K562 (cell line): ENCODE measurements around the gene CCL16. TPM values are rescaled to one million over a fixed set of nuclear protein-coding genes. Genes with fewer than 3 reads are reported as not detected.

ENCODE experiments used
- ATAC-seq: fragments of 200-7000 bp; cut with Tn5 transposase; 3 replicates; pipeline ENCODE4 v1.9.1; 2020; ENCODE audit warnings: moderate library complexity
- BruUV-seq: library from RNA; stranded (reverse); fragments of 400-500 nt; replicated peaks from 2 replicates; lab custom pipeline; 2021; lab: Mats Ljungman, UMichigan
- CTCF ChIA-PET: fragments of 300-600 bp; formaldehyde crosslinking; extraction: SDS; loops from one replicate; lab custom pipeline; 2021; ENCODE audit warnings: low intra/inter-chr PET ratio; lab: Yijun Ruan, JAX
- POLR2A ChIA-PET: fragments of 300-600, 350-650 bp; sonication (Branson Sonifier 250); formaldehyde crosslinking; extraction: SDS; loops from one replicate; lab custom pipeline; 2021; ENCODE audit warnings: antibody characterized with exemption, inconsistent platforms; lab: Yijun Ruan, JAX
- DNase-seq, 4 experiments: peaks; one replicate each; pipeline versions ENCODE4 v3.0.0 to v3.0.0-alpha.2; 2011 to 2018; ENCODE audit warnings: low spot score in 3 of 4, mixed read lengths in 3 of 4; ENCODE audit errors: extremely low read depth in 1 of 4
- FAIRE-seq: peaks from 2 replicates; lab custom pipeline; 2011; peaks lifted over from hg19 to GRCh38; lab: Jason Lieb, UNC
- H2AFZ ChIP-seq: 2 replicates; pipeline ENCODE4 v1.6.0; 2011; ENCODE audit warnings: low read depth, low read length, control low read depth, inconsistent platforms
- H3K27ac ChIP-seq: fragments of 200-600 bp; 3 replicates; pipeline ENCODE4 v1.8.0; 2011; ENCODE audit warnings: low read depth, mild to moderate bottlenecking, control low read depth, inconsistent platforms, low read length, moderate library complexity, mixed read lengths; ENCODE audit errors: extremely low read depth
- H3K27me3 ChIP-seq, 2 experiments: fragments of 300-600 bp in 1 of 2; 2 replicates in 1 of 2; 3 replicates in 1 of 2; pipeline versions ENCODE4 v1.6.0 to v1.8.0; 2011; ENCODE audit warnings: inconsistent platforms in 2 of 2, low read length in 2 of 2, mild to moderate bottlenecking in 1 of 2, mixed read lengths in 1 of 2, moderate library complexity in 1 of 2; ENCODE audit not compliant: control insufficient read depth in 2 of 2, insufficient read depth in 2 of 2
- H3K36me3 ChIP-seq: fragments of 300-600 bp; 3 replicates; pipeline ENCODE4 v1.8.0; 2011; ENCODE audit warnings: mild to moderate bottlenecking, low read length, inconsistent platforms; ENCODE audit not compliant: control insufficient read depth, insufficient read depth
- H3K4me1 ChIP-seq, 2 experiments: fragments of 200-600 bp in 1 of 2; replicated peaks in 1 of 2; 2 replicates in 1 of 2; 3 replicates in 1 of 2; pipeline versions ENCODE4 v1.5.1 to v1.8.0; 2011; ENCODE audit warnings: inconsistent platforms in 2 of 2, low read length in 2 of 2, mild to moderate bottlenecking in 1 of 2, mixed read lengths in 1 of 2, moderate library complexity in 1 of 2; ENCODE audit not compliant: control insufficient read depth in 2 of 2, insufficient read depth in 2 of 2
- H3K4me2 ChIP-seq: 2 replicates; pipeline ENCODE4 v1.6.1; 2011; ENCODE audit warnings: low read length, control low read depth, inconsistent platforms, mixed read lengths; ENCODE audit not compliant: insufficient read depth
- H3K4me3 ChIP-seq: fragments of 200-600 bp; sonication (generic), shearing (Covaris generic); 2 replicates; pipeline ENCODE4 v1.5.1; 2016; ENCODE audit warnings: control low read depth, inconsistent platforms
- H3K79me2 ChIP-seq: fragments of 200-600 bp; 3 replicates; pipeline ENCODE4 v1.8.0; 2011; ENCODE audit warnings: low read length, inconsistent platforms; ENCODE audit not compliant: control insufficient read depth, insufficient read depth
- H3K9ac ChIP-seq, 2 experiments: 2 replicates each; pipeline versions ENCODE4 v1.6.0 to v1.6.1; 2011; ENCODE audit warnings: low read depth in 2 of 2, low read length in 2 of 2, control low read depth in 1 of 2, inconsistent platforms in 1 of 2, mild to moderate bottlenecking in 1 of 2, mixed read lengths in 1 of 2; ENCODE audit not compliant: insufficient read depth in 1 of 2
- H3K9me1 ChIP-seq: one replicate; pipeline ENCODE4 v1.6.0; 2011; ENCODE audit warnings: inconsistent platforms, mild to moderate bottlenecking, low read length, moderate library complexity; ENCODE audit not compliant: control insufficient read depth, insufficient read depth
- H3K9me3 ChIP-seq: replicated peaks from 2 replicates; pipeline ENCODE4 v1.5.1; 2011; ENCODE audit warnings: low read depth, low read length, inconsistent platforms; ENCODE audit not compliant: control insufficient read depth, insufficient read depth
- H4K20me1 ChIP-seq: replicated peaks from 2 replicates; pipeline ENCODE4 v1.6.1; 2011; ENCODE audit warnings: low read length, inconsistent platforms, mixed read lengths; ENCODE audit not compliant: control insufficient read depth, insufficient read depth
- C11orf30 ChIP-seq: fragments of 450-650 bp; IDR thresholded peaks from 2 replicates; pipeline ENCODE4 v1.6.1; 2016; ENCODE audit warnings: low read depth, mild to moderate bottlenecking
- CTCFL ChIP-seq: IDR thresholded peaks from 2 replicates; pipeline ENCODE4 v1.6.1; 2011; ENCODE audit warnings: borderline replicate concordance, low read depth, mild to moderate bottlenecking, moderate library complexity, low read length; ENCODE audit not compliant: insufficient read depth, poor library complexity, severe bottlenecking
- LARP7 ChIP-seq: fragments of 450-650 bp; IDR thresholded peaks from 2 replicates; pipeline ENCODE4 v1.6.1; 2016
- PREB ChIP-seq: sonication (generic); formaldehyde crosslinking; IDR thresholded peaks from 2 replicates; pipeline ENCODE4 v1.8.1; 2023; ENCODE audit warnings: mild to moderate bottlenecking, missing genetic modification reagents
- ZNF217 ChIP-seq: sonication (generic); formaldehyde crosslinking; IDR thresholded peaks from 2 replicates; pipeline ENCODE4 v1.8.0; 2022; ENCODE audit warnings: mild to moderate bottlenecking, missing genetic modification reagents
- WGBS: fragments of 100-300 bp; shearing (Covaris generic); methylation state at CpG from one replicate; pipeline ENCODE4 v1.1.6; 2016; ENCODE audit warnings: low coverage, mixed read lengths; ENCODE audit not compliant: insufficient coverage; ENCODE audit errors: missing lambda C conversion rate; 5-methylcytosine and 5-hydroxymethylcytosine counted together
- in situ Hi-C: fragments of 300-500 bp; cut with MboI; formaldehyde crosslinking; loops from 4 replicates; pipeline ENCODE4 v1.15.0; 2018; ENCODE audit warnings: inconsistent platforms, mixed read lengths
- intact Hi-C: fragments of 100-400 bp; cut with micrococcal nuclease; formaldehyde crosslinking; loops from 2 replicates; pipeline ENCODE4 v1.14.2; 2022
- polyA plus RNA-seq, 8 experiments: library from polyadenylated mRNA; depleted of rRNA in 4 of 8; stranded (reverse) in 5 of 8; unstranded in 3 of 8; fragments of >200 nt; fragmentation: Nextera tagmentation in 2 of 8; fragmentation: Illumina TruSeq in 1 of 8; extraction: Ambion mirVana in 2 of 8; extraction: Trizol in 1 of 8; gene quantifications; 2 replicates each; pipeline versions ENCODE4 v1.2.1 to v1.2.3, GENCODE V29; 2011 to 2014; ENCODE audit warnings: inconsistent platforms in 1 of 8, missing spikeins in 1 of 8
- total RNA-seq, 7 experiments: library from RNA; depleted of rRNA in 6 of 7; stranded (reverse); fragments of >200 nt in 6 of 7; fragmentation: Illumina TruSeq in 2 of 7; extraction: Trizol in 2 of 7; gene quantifications; 2 replicates each; pipeline versions ENCODE4 v1.2.1 to v1.2.3, GENCODE V29; 2011 to 2021; ENCODE audit warnings: low replicate concordance in 1 of 7
- TF ChIP-seq, protein P1 (sequence below): sonication (generic); formaldehyde crosslinking; IDR thresholded peaks from 2 replicates; pipeline ENCODE4 v1.8.0; 2022; ENCODE audit warnings: mild to moderate bottlenecking, missing genetic modification reagents
- TF ChIP-seq, protein P2 (sequence below), 2 experiments: fragments of 450-650 bp in 1 of 2; IDR thresholded peaks; 2 replicates each; pipeline ENCODE4 v1.6.1; 2011 to 2017; ENCODE audit warnings: low read depth in 2 of 2, antibody characterized with exemption in 1 of 2, borderline replicate concordance in 1 of 2, low read length in 1 of 2, mild to moderate bottlenecking in 1 of 2, mixed read lengths in 1 of 2; ENCODE audit not compliant: control insufficient read depth in 1 of 2

The CCL16 gene
- total and polyA plus RNA-seq, 9 of the 15 experiments (the other 6 are each of a cell fraction or from before 2014, with no cell fraction given): not detected

- Histone ChIP-seq H3K4me1 (no peaks in the 10 kb centered on the region), H4K20me1 (no peaks in the 10 kb centered on the region), H3K27ac (no peak overlapping the region), H3K9me1 (no peaks in the 10 kb centered on the region), H3K79me2 (no peaks in the 10 kb centered on the region), H2AFZ (no peak overlapping the region), H3K4me2 (no peak overlapping the region), H3K27me3 (no peaks in the 10 kb centered on the region; a peak in 1 of 5 replicates), H3K4me3 (no peak overlapping the region), H3K36me3 (no peaks in the 10 kb centered on the region)
- WGBS: 0% methylated on average over 2 of the region's 2 CpGs
- FAIRE-seq (no peak), DNase-seq (no peak)
- intact Hi-C loops: no loop called here
- CTCF ChIA-PET: no interaction called here
- no TSS peak for BruUV-seq
- TF ChIP-seq C11orf30: 0 out of 2 replicates have a peak, but pooled peaks have one; percentile 6
- TF ChIP-seq PREB (CRISPR knock-in tag): no peak
- TF ChIP-seq, all 486 proteins: peak for 1
- in situ Hi-C loops: no loop called here
- POLR2A ChIA-PET: no interaction called here
- ATAC-seq: no peak
- H3K9ac ChIP-seq: no peak overlapping the region
- no peaks in the 10 kb centered on the region for H3K9me3 ChIP-seq
Observed at GRCh38 chr17:35991075-35991474, 9.8 kb upstream of the CCL16 start.

DNA sequence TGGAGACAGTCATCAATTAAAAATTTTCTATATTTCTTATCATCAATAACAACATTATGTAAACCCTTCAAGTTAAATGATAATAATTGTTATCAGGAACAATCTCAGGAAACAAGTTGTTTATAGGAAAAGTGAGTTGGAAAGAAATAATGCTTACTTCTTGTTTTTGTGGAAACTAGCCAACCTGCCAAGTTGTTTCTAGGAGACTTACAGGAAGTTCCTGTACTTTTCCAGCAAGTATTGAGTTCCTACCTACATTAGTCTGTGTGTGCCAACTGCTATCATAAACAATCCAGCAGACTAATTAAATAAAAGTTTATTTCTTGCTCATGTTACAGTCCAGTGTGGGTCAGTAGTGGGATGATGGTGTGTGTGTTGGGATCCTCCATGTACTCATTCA lies 6.9 kb upstream of the CCL16 start:
- H3K36me3 ChIP-seq: no peaks in the 10 kb centered on the region
- H3K27me3 ChIP-seq: peaks cover 0 to 13% of the 10 kb centered on the region in 2 experiments; a peak in 2 of 5 replicates
- ATAC-seq (no peak), FAIRE-seq (no peak), DNase-seq (no peak)
- no peaks in the 10 kb centered on the region for H4K20me1 ChIP-seq
- H3K9me1 ChIP-seq: no peaks in the 10 kb centered on the region
- ChIA-PET POLR2A (no interaction called here), CTCF (no interaction called here)
- intact Hi-C loops: no loop called here
- H2AFZ ChIP-seq: no peak overlapping the region
- H3K9me3 ChIP-seq: no peaks in the 10 kb centered on the region
- H3K79me2 ChIP-seq: no peaks in the 10 kb centered on the region
- H3K27ac ChIP-seq: no peak overlapping the region
- no peaks in the 10 kb centered on the region for H3K4me1 ChIP-seq
- no peak overlapping the region for H3K4me2 ChIP-seq
- in situ Hi-C loops: no loop called here
- H3K4me3 ChIP-seq: no peak overlapping the region
- no peak overlapping the region for H3K9ac ChIP-seq
- no TSS peak for BruUV-seq
- TF ChIP-seq ZNF217 (CRISPR knock-in tag): no peak
- TF ChIP-seq, protein P1, sequence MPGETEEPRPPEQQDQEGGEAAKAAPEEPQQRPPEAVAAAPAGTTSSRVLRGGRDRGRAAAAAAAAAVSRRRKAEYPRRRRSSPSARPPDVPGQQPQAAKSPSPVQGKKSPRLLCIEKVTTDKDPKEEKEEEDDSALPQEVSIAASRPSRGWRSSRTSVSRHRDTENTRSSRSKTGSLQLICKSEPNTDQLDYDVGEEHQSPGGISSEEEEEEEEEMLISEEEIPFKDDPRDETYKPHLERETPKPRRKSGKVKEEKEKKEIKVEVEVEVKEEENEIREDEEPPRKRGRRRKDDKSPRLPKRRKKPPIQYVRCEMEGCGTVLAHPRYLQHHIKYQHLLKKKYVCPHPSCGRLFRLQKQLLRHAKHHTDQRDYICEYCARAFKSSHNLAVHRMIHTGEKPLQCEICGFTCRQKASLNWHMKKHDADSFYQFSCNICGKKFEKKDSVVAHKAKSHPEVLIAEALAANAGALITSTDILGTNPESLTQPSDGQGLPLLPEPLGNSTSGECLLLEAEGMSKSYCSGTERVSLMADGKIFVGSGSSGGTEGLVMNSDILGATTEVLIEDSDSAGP (CRISPR knock-in tag): no peak
- TF ChIP-seq, protein P2, sequence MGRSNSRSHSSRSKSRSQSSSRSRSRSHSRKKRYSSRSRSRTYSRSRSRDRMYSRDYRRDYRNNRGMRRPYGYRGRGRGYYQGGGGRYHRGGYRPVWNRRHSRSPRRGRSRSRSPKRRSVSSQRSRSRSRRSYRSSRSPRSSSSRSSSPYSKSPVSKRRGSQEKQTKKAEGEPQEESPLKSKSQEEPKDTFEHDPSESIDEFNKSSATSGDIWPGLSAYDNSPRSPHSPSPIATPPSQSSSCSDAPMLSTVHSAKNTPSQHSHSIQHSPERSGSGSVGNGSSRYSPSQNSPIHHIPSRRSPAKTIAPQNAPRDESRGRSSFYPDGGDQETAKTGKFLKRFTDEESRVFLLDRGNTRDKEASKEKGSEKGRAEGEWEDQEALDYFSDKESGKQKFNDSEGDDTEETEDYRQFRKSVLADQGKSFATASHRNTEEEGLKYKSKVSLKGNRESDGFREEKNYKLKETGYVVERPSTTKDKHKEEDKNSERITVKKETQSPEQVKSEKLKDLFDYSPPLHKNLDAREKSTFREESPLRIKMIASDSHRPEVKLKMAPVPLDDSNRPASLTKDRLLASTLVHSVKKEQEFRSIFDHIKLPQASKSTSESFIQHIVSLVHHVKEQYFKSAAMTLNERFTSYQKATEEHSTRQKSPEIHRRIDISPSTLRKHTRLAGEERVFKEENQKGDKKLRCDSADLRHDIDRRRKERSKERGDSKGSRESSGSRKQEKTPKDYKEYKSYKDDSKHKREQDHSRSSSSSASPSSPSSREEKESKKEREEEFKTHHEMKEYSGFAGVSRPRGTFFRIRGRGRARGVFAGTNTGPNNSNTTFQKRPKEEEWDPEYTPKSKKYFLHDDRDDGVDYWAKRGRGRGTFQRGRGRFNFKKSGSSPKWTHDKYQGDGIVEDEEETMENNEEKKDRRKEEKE (IDR thresholded peaks at IDR 0.05; ENCODE audit: borderline replicate concordance in 1 of 2, control insufficient read depth in 1 of 2, low read depth in 2 of 2, low read length in 1 of 2): no peak
- TF ChIP-seq LARP7: no peak
- TF ChIP-seq CTCFL: no peak
